Mesothelial cell of epicardium (in vitro differentiated cells): Measurements from ENCODE around the gene RELA. TPM values are rescaled to one million over a fixed set of nuclear protein-coding genes. Genes with fewer than 3 reads are reported as not detected.

ENCODE experiments used
- DNase-seq, 2 experiments: peaks; one replicate each; pipeline ENCODE4 v3.0.0; 2021; ENCODE audit warnings: low spot score in 2 of 2; ENCODE audit not compliant: unreplicated experiment in 2 of 2
- H3K27ac Mint-ChIP-seq: 2 replicates; pipeline ENCODE4 v1.8.0; 2021; ENCODE audit warnings: mixed read lengths
- H3K27me3 Mint-ChIP-seq: 2 replicates; pipeline ENCODE4 v1.8.0; 2021; ENCODE audit warnings: low read depth, mixed read lengths
- H3K36me3 Mint-ChIP-seq: 2 replicates; pipeline ENCODE4 v1.8.0; 2021; ENCODE audit warnings: mixed read lengths
- H3K4me1 Mint-ChIP-seq: 2 replicates; pipeline ENCODE4 v1.8.0; 2021; ENCODE audit warnings: mixed read lengths
- H3K4me3 Mint-ChIP-seq: 2 replicates; pipeline ENCODE4 v1.8.0; 2021; ENCODE audit warnings: mild to moderate bottlenecking, moderate library complexity, mixed read lengths
- H3K9me3 Mint-ChIP-seq: 2 replicates; pipeline ENCODE4 v1.8.0; 2021; ENCODE audit warnings: mixed read lengths
- CTCF ChIP-seq: fragments of 200-600 bp; sonication (generic); IDR thresholded peaks from one replicate; pipeline ENCODE4 v1.5.0; 2021; ENCODE audit warnings: antibody characterized with exemption; ENCODE audit not compliant: unreplicated experiment
- total RNA-seq: library from RNA; stranded (reverse); gene quantifications from 3 replicates; pipeline ENCODE4 v1.2.1, GENCODE V29; 2021

RELA gene
- total RNA-seq, 1 donor from 2014 or later: 96.8 TPM

- H3K9me3 Mint-ChIP-seq: no peaks in the 10 kb centered on the region
- peak; percentile 72 to 86 for DNase-seq
- H3K27ac Mint-ChIP-seq: peak within 1 kb of the TSS; percentile 92
- peak within 1 kb of the TSS; percentile 75 for H3K4me3 Mint-ChIP-seq
- peaks cover 2% of the 10 kb centered on the region for H3K27me3 Mint-ChIP-seq
- TF ChIP-seq CTCF: no peak
- peaks cover 9% of the 10 kb centered on the region for H3K36me3 Mint-ChIP-seq
- H3K4me1 Mint-ChIP-seq: peaks cover 13% of the 10 kb centered on the region
These were observed 24.8 kb downstream of the RELA start, which contains the start of gene SIPA1 for GRCh38 chr11:65637794-65638419. Gene SIPA1, plus strand, starts transcription at chr11:65638101. Its CDS starts 2,821 bp downstream, at chr11:65640922.

GRCh38 chr11:65637032-65637557, 25.6 kb downstream of the RELA start:
- DNase-seq: no peak
- peaks cover 9% of the 10 kb centered on the region for H3K36me3 Mint-ChIP-seq
- peak overlapping the region; percentile 33 for H3K4me3 Mint-ChIP-seq
- peaks cover 2% of the 10 kb centered on the region for H3K27me3 Mint-ChIP-seq
- H3K9me3 Mint-ChIP-seq: no peaks in the 10 kb centered on the region
- H3K27ac Mint-ChIP-seq: no peak overlapping the region
- peaks cover 13% of the 10 kb centered on the region for H3K4me1 Mint-ChIP-seq
- no peak for TF ChIP-seq CTCF

GRCh38 chr11:65636108-65637031, 26.3 kb downstream of the RELA start:
- DNase-seq: no peak
- Mint-ChIP-seq H3K4me1 (peaks cover 10% of the 10 kb centered on the region), H3K36me3 (peaks cover 12% of the 10 kb centered on the region), H3K27ac (no peak overlapping the region), H3K9me3 (no peaks in the 10 kb centered on the region), H3K27me3 (no peaks in the 10 kb centered on the region), H3K4me3 (peak overlapping the region; percentile 33)
- TF ChIP-seq CTCF: no peak

GRCh38 chr11:65634905-65635731, 27.6 kb downstream of the RELA start:
- Mint-ChIP-seq H3K4me3 (no peak overlapping the region), H3K9me3 (no peaks in the 10 kb centered on the region), H3K27ac (no peak overlapping the region), H3K4me1 (peaks cover 10% of the 10 kb centered on the region), H3K36me3 (peaks cover 12% of the 10 kb centered on the region), H3K27me3 (no peaks in the 10 kb centered on the region)
- no peak for DNase-seq
- no peak for TF ChIP-seq CTCF

GRCh38 chr11:65634440-65634839, 28.3 kb downstream of the RELA start:
- Mint-ChIP-seq H3K27ac (no peak overlapping the region), H3K4me3 (no peak overlapping the region), H3K36me3 (peaks cover 12% of the 10 kb centered on the region), H3K27me3 (no peaks in the 10 kb centered on the region), H3K4me1 (peaks cover 10% of the 10 kb centered on the region), H3K9me3 (no peaks in the 10 kb centered on the region)
- no peak for DNase-seq
- TF ChIP-seq CTCF: no peak
